GM12878 (cell line): ENCODE data around the gene PPP1R18. TPM values are rescaled to one million over a fixed set of nuclear protein-coding genes. Genes with fewer than 3 reads are reported as not detected.

Source experiments
- ATF3 ChIP-seq: IDR thresholded peaks from 2 replicates; pipeline ENCODE4 v1.6.1; 2011; ENCODE audit warnings: low read depth, mild to moderate bottlenecking, low read length, moderate library complexity, borderline replicate concordance; ENCODE audit errors: extremely low read depth
- CREM ChIP-seq: IDR thresholded peaks from 2 replicates; pipeline ENCODE4 v1.6.1; 2014; ENCODE audit warnings: antibody characterized with exemption, low read depth
- E2F8 ChIP-seq: fragments of 450-650 bp; IDR thresholded peaks from 2 replicates; pipeline ENCODE4 v1.6.1; 2018; ENCODE audit warnings: mild to moderate bottlenecking, low read depth, moderate library complexity; ENCODE audit not compliant: partially characterized antibody
- ELK1 ChIP-seq: IDR thresholded peaks from 2 replicates; pipeline ENCODE4 v1.6.1; 2012; ENCODE audit warnings: low read depth, low read length, improper control_type of control experiment
- ETV6 ChIP-seq, 2 experiments: fragments of 450-650 bp in 1 of 2; IDR thresholded peaks in 1 of 2; conservative IDR thresholded peaks in 1 of 2; 2 replicates each; pipeline ENCODE4 v1.6.1; 2014; ENCODE audit warnings: antibody characterized with exemption in 1 of 2, borderline replicate concordance in 1 of 2, low read depth in 1 of 2, mild to moderate bottlenecking in 1 of 2, moderate library complexity in 1 of 2
- FOS ChIP-seq: IDR thresholded peaks from 3 replicates; pipeline ENCODE4 v1.6.1; 2011; ENCODE audit warnings: borderline replicate concordance; ENCODE audit not compliant: insufficient read length; ENCODE audit errors: extremely low read depth
- FOXM1 ChIP-seq: IDR thresholded peaks from 2 replicates; pipeline ENCODE4 v1.6.1; 2012; ENCODE audit warnings: low read depth, mild to moderate bottlenecking, inconsistent platforms, low read length, moderate library complexity
- HDAC6 ChIP-seq: fragments of 200-600 bp; sonication (generic); IDR thresholded peaks from one replicate; pipeline ENCODE4 v1.8.0; 2017; ENCODE audit warnings: antibody characterized with exemption; ENCODE audit not compliant: unreplicated experiment
- KAT2A ChIP-seq: conservative IDR thresholded peaks from 2 replicates; pipeline ENCODE4 v1.6.1; 2011; ENCODE audit warnings: low read depth, low read length; ENCODE audit not compliant: control insufficient read depth
- LARP7 ChIP-seq: fragments of 450-650 bp; IDR thresholded peaks from 2 replicates; pipeline ENCODE4 v1.6.1; 2017; ENCODE audit warnings: mild to moderate bottlenecking
- NFIC ChIP-seq: IDR thresholded peaks from 2 replicates; pipeline ENCODE4 v1.6.1; 2012; ENCODE audit warnings: low read depth, mild to moderate bottlenecking, inconsistent platforms, low read length, moderate library complexity
- NFYB ChIP-seq: IDR thresholded peaks from 2 replicates; pipeline ENCODE4 v1.6.1; 2011; ENCODE audit warnings: low read depth, mild to moderate bottlenecking, low read length, improper control_type of control experiment, moderate library complexity; ENCODE audit not compliant: insufficient read depth
- PAX8 ChIP-seq: fragments of 450-650 bp; IDR thresholded peaks from 2 replicates; pipeline ENCODE4 v1.6.1; 2017; ENCODE audit warnings: mild to moderate bottlenecking, moderate library complexity
- SMAD1 ChIP-seq: fragments of 450-650 bp; IDR thresholded peaks from 2 replicates; pipeline ENCODE4 v1.6.1; 2018; ENCODE audit warnings: mild to moderate bottlenecking, low read depth; ENCODE audit not compliant: partially characterized antibody
- SMAD5 ChIP-seq: IDR thresholded peaks from 2 replicates; pipeline ENCODE4 v1.6.1; 2016; ENCODE audit warnings: antibody characterized with exemption, low read depth
- TARDBP ChIP-seq: IDR thresholded peaks from 2 replicates; pipeline ENCODE4 v1.6.1; 2016; ENCODE audit warnings: borderline replicate concordance
- ZNF207 ChIP-seq: fragments of 450-650 bp; IDR thresholded peaks from 2 replicates; pipeline ENCODE4 v1.6.1; 2014; ENCODE audit warnings: antibody characterized with exemption, mild to moderate bottlenecking, borderline replicate concordance
- ZNF687 ChIP-seq: fragments of 450-650 bp; IDR thresholded peaks from 2 replicates; pipeline ENCODE4 v1.6.1; 2017; ENCODE audit warnings: mild to moderate bottlenecking, moderate library complexity
- polyA plus RNA-seq, 11 experiments: library from polyadenylated mRNA; depleted of rRNA in 4 of 11; unstranded in 6 of 11; stranded (reverse) in 5 of 11; fragments of >200 nt; fragmentation: Nextera tagmentation in 4 of 11; fragmentation: Illumina TruSeq in 1 of 11; extraction: Ambion mirVana in 4 of 11; extraction: Trizol in 1 of 11; gene quantifications; 1 replicate in 1 of 11; 2 replicates in 10 of 11; pipeline versions ENCODE4 v1.2.1 to v1.2.3, GENCODE V29; 2011 to 2016; ENCODE audit warnings: inconsistent platforms in 2 of 11, missing spikeins in 2 of 11, low read depth in 1 of 11
- total RNA-seq, 4 experiments: library from RNA; depleted of rRNA in 3 of 4; stranded (reverse); fragments of >200 nt in 3 of 4; fragmentation: Illumina TruSeq in 1 of 4; extraction: Trizol in 1 of 4; gene quantifications; 2 replicates each; pipeline versions ENCODE4 v1.2.1 to v1.2.3, GENCODE V29; 2013 to 2021

Gene PPP1R18
- total and polyA plus RNA-seq, 10 of the 15 experiments (the other 5 are each of a cell fraction or from before 2014, with no cell fraction given) = 21.0 to 119 (median 52.6) TPM

- TF ChIP-seq E2F8 (no peak), FOS (no peak), SMAD1 (no peak), HDAC6 (no peak), ATF3 (no peak), NFIC (no peak), CREM (0 out of 2 replicates have a peak, but pooled peaks have one; percentile 10), ETV6 (conservative IDR thresholded peaks at IDR 0.05 in 1 of 2, IDR thresholded peaks at IDR 0.05 in 1 of 2; ENCODE audit: borderline replicate concordance in 1 of 2, low read depth in 1 of 2) (no peak), FOXM1 (no peak), ZNF207 (0 out of 2 replicates have a peak, but pooled peaks have one; percentile 53), KAT2A (no peak), PAX8 (no peak), SMAD5 (no peak), TARDBP (peak; percentile 22; the same call in 1 of the 2 replicates), LARP7 (peak; percentile 71), ZNF687 (no peak), NFYB (no peak), ELK1 (no peak)
Observed at GRCh38 chr6:30678964-30679726, 7.3 kb downstream of the PPP1R18 start (continued).
